Body of pancreas (tissue), 4 donors: ENCODE data around the gene SPRED1.
"Not testable (repeated sequence)": the region's sequence is repeated elsewhere in the genome, so short reads cannot be mapped to it uniquely, and the experiment has no call there.

Experiments
- POLR2A ChIP-seq, 3 donors: fragments of 450-650 bp; IDR thresholded peaks; one replicate each; pipeline ENCODE4 v1.6.1; 2016; ENCODE audit warnings: antibody characterized with exemption in 3 of 3, mild to moderate bottlenecking in 2 of 3
- TF ChIP-seq, protein P1 (sequence below), 7 experiments: fragments of 450-650 bp in 4 of 7; fragments of 200-600 bp in 3 of 7; sonication (generic) in 3 of 7; IDR thresholded peaks; one replicate each; pipeline ENCODE4 v1.5.1; 2016 to 2019; ENCODE audit warnings: antibody characterized with exemption in 7 of 7

DNA sequence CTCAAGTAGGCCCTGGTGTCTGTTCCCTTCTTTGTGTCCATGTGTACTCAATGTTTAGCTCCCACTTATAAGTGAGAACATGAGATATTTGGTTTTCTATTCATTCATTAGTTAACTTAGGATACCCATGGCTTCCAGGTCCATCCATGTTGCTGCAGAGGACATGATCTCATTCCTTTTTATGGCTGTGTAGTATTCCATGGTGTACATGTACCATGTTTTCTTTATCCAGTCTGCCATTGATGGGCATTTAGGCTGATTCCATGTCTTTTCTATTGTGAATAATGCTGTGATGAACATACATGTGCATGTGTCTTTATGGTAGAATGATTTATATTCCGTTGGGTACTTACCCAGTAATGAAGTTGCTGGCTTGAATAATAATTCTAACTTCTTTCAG, 24.6 kb downstream of the SPRED1 start:
- TF ChIP-seq, protein P1, sequence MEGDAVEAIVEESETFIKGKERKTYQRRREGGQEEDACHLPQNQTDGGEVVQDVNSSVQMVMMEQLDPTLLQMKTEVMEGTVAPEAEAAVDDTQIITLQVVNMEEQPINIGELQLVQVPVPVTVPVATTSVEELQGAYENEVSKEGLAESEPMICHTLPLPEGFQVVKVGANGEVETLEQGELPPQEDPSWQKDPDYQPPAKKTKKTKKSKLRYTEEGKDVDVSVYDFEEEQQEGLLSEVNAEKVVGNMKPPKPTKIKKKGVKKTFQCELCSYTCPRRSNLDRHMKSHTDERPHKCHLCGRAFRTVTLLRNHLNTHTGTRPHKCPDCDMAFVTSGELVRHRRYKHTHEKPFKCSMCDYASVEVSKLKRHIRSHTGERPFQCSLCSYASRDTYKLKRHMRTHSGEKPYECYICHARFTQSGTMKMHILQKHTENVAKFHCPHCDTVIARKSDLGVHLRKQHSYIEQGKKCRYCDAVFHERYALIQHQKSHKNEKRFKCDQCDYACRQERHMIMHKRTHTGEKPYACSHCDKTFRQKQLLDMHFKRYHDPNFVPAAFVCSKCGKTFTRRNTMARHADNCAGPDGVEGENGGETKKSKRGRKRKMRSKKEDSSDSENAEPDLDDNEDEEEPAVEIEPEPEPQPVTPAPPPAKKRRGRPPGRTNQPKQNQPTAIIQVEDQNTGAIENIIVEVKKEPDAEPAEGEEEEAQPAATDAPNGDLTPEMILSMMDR (IDR thresholded peaks at IDR 0.05): not testable (repeated sequence)
- not testable (repeated sequence) for TF ChIP-seq POLR2A (IDR thresholded peaks at IDR 0.05)
